Right cardiac atrium (tissue), 5 donors: Measurements from ENCODE around the gene VWA8. TPM values are rescaled to one million over a fixed set of nuclear protein-coding genes. Genes with fewer than 3 reads are reported as not detected.
A peak's percentile ranks its signal among the peaks of the same experiment; 100 is the strongest.

Experiments used
- ATAC-seq, 2 donors: fragments of 200-7000 bp; cut with Tn5 transposase; one replicate each; pipeline versions ENCODE4 v1.8.0 to v1.9.1; 2020; ENCODE audit warnings: moderate library complexity in 2 of 2, mild to moderate bottlenecking in 1 of 2
- DNase-seq, 3 donors: peaks; one replicate each; pipeline ENCODE4 v3.0.0-alpha.2; 2020
- H3K27ac ChIP-seq: one replicate; pipeline ENCODE4 v1.5.1; 2013; ENCODE audit warnings: mild to moderate bottlenecking, low read length, control low read depth, moderate library complexity
- H3K27me3 ChIP-seq: one replicate; pipeline ENCODE4 v1.6.1; 2013; ENCODE audit not compliant: control insufficient read depth, insufficient read depth
- H3K4me1 ChIP-seq: one replicate; pipeline ENCODE4 v1.6.1; 2013; ENCODE audit warnings: low read length; ENCODE audit not compliant: control insufficient read depth, insufficient read depth
- H3K4me3 ChIP-seq: one replicate; pipeline ENCODE4 v1.5.1; 2013; ENCODE audit warnings: low read length, control low read depth
- H3K9me3 ChIP-seq: one replicate; pipeline ENCODE4 v1.6.1; 2013; ENCODE audit warnings: low read length; ENCODE audit not compliant: control insufficient read depth
- WGBS: extraction: QIAGEN DNeasy Blood & Tissue Kit; methylation state at CpG from one replicate; pipeline ENCODE4 v1.1.7; 2013; 5-methylcytosine and 5-hydroxymethylcytosine counted together
- intact Hi-C, 4 donors: fragments of 100-400 bp; cut with DNase I; formaldehyde crosslinking; loops; one replicate each; pipeline versions ENCODE4 v1.11.0 to v1.14.0; 2022 to 2023
- polyA plus RNA-seq: library from polyadenylated mRNA; stranded (reverse); fragments of 200-250 nt; gene quantifications from one replicate; pipeline ENCODE4 v1.2.3, GENCODE V29; 2013
- total RNA-seq, 4 donors: library from RNA; stranded (reverse); fragmentation: NEBNext Ultra II Directional; extraction: Animal tissue kit (Norgen Biotek cat#: 25700); gene quantifications; one replicate each; pipeline ENCODE4 v1.2.1, GENCODE V29; 2021
- donor health status: healthy with polysubstance abuse.
- donor health status: DM: no; HTN: yes; CAD: no.
- donor health status: DM: no; HTN: no; CAD: no.
- donor health status: DM: no; HTN: yes; CAD: no; lungs with severe emphysema.
- donor health status: DM: yes; HTN: yes; CAD: no.

Gene VWA8
- total and polyA plus RNA-seq, 5 donors = 11.7 to 41.7 (median 34.0) TPM

DNA sequence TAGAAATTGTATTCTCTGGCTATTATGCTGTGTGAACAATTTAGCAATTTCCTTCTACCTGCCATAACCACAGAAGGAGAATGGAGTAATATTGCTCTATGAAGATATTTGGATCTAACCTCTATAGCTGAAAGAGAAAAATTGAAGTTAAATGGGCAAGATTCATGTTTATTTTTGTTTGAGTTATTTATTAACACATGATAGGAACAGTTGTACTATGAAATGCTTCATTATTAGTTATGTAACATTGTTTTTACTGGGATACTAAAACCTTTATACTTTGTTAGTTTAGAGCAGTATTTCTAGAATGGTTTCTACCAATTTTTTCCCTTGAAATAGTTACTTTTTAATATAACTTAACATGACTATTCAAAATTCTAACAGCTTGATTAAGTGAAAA lies 27.3 kb upstream of the VWA8 start:
- no peak overlapping the region for H3K27ac ChIP-seq
- ATAC-seq (no peak), DNase-seq (no peak)
- H3K27me3 ChIP-seq = no peaks in the 10 kb centered on the region
- no peaks in the 10 kb centered on the region for H3K9me3 ChIP-seq
- intact Hi-C loops = no loop called here
- no peaks in the 10 kb centered on the region for H3K4me1 ChIP-seq
- H3K4me3 ChIP-seq = no peak overlapping the region

DNA sequence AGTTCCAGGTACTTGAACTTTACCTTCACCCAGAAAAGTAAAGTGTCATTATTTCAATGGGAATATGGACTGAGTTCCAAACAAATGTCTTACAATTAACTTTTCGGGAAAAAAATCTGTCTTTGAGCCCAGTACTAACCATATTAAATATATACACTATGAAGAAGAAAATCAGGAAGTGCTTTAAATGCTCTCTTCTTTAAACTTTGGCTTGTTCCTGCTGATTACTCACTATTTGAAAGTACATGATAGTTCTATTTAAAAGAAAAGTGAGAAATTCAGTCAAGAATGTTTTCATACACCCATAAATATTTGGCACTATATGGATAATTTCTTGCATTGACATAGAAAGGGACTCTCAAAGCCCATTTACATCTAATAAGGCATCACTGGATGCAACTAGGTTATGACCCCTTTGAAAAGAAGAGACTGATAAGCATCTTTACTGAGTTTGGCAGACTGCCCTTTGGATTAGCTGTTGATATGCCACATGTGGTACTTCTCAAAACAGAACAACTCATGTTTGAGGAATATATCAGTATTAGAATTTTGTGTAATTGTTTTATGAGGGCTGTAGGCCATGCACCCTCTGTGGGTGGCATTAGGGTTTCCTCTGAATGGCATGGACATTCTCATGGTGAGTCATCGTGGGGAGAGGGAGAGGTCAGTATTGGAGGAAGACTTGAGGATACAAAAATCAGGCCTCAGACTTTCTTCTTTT lies 25.0 kb upstream of the VWA8 start:
- no peak overlapping the region for H3K4me3 ChIP-seq
- intact Hi-C loops = no loop called here
- no peaks in the 10 kb centered on the region for H3K27me3 ChIP-seq
- H3K4me1 ChIP-seq = no peaks in the 10 kb centered on the region
- no peak overlapping the region for H3K27ac ChIP-seq
- DNase-seq (no peak), ATAC-seq (no peak)
- WGBS = 89% methylated on average over 2 of the region's 2 CpGs
- no peaks in the 10 kb centered on the region for H3K9me3 ChIP-seq

DNA sequence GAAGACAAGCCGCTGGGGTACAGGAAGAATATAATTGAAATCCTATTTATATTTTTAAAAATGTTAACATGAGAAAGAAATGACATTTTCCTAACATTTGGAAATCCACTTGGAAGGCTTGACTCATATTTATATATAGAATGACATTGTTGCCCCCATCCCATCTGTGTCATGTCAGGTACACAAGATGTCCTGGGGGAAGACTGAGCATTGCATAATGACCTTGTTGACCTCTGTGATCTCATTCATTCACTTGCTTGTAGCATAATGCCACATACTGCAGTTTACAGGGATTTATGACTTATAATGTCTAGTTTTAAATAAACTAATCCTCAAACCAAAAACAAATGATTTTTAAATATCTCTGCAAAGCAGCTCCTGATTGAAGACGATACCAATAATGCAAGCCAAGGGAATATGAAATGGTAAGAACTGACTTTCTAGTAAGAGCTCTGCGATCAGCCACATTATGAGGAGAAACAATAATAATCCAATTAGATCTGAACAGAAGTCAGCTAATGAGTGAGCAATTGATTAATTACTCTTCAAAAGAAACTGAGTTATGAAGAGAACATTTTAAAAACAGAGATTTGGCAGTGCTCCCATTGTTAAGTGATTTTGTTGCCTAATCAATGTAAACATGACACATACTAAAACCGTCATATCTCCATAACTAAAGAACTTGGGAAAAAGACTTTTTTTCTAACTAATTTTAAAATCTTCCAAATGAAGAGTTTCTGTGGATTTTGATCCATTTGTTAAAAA lies 21.2 kb upstream of the VWA8 start:
- H3K4me3 ChIP-seq = no peak overlapping the region
- no peak overlapping the region for H3K27ac ChIP-seq
- 88% methylated on average over 4 of the region's 4 CpGs for WGBS
- ATAC-seq (no peak), DNase-seq (no peak)
- H3K27me3 ChIP-seq = no peaks in the 10 kb centered on the region
- intact Hi-C loops = no loop called here
- peaks cover 2% of the 10 kb centered on the region for H3K4me1 ChIP-seq
- H3K9me3 ChIP-seq = no peaks in the 10 kb centered on the region

DNA sequence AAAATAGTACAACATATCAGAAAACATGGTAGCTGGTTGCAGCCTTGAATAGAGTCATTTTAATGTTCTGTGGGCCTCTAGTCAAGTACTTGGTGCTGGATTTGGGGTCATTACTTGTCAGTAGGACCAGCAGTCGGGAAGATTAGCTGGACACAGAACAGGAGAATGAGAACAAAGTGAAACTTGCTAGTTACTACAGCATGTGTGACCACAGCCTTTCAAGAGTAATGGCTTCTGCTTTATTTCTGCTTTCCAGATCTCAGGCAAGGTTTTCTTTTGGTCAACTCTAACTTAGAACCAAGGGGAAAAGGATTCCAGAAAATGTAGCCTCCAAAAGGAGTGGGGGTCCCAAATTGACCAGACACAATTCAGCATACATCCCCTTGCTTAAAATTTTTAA lies 17.1 kb upstream of the VWA8 start:
- Histone ChIP-seq H3K4me3 (no peak overlapping the region), H3K9me3 (no peaks in the 10 kb centered on the region), H3K27ac (no peak overlapping the region), H3K27me3 (no peaks in the 10 kb centered on the region), H3K4me1 (peaks cover 2% of the 10 kb centered on the region)
- intact Hi-C loops = no loop called here
- ATAC-seq (no peak), DNase-seq (no peak)
- WGBS = 54% methylated on average over 1 of the region's 1 CpG

DNA sequence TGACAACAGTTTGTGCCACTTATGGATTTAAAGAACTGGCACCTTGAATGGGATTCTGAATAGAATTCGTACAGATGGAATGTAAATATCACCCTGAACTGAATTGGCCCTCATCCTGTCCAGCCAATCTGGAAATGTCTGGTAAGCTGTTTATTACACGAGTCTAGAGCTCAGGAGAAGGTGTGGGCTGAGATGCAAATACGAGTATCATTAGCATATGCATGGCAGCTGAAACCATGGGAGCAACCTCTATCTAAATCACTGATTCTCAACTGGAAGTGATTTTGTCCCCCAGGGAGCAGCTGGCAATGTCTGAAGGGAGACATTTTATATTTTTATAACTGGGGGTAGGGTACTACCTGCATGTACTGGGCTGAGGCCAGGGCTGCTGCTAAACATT lies 15.6 kb upstream of the VWA8 start:
- intact Hi-C loops = no loop called here
- peaks cover 2% of the 10 kb centered on the region for H3K4me1 ChIP-seq
- H3K27me3 ChIP-seq = no peaks in the 10 kb centered on the region
- no peak overlapping the region for H3K27ac ChIP-seq
- WGBS = 58% methylated on average over 3 of the region's 3 CpGs
- no peaks in the 10 kb centered on the region for H3K9me3 ChIP-seq
- DNase-seq (no peak), ATAC-seq (no peak)
- H3K4me3 ChIP-seq = no peak overlapping the region

DNA sequence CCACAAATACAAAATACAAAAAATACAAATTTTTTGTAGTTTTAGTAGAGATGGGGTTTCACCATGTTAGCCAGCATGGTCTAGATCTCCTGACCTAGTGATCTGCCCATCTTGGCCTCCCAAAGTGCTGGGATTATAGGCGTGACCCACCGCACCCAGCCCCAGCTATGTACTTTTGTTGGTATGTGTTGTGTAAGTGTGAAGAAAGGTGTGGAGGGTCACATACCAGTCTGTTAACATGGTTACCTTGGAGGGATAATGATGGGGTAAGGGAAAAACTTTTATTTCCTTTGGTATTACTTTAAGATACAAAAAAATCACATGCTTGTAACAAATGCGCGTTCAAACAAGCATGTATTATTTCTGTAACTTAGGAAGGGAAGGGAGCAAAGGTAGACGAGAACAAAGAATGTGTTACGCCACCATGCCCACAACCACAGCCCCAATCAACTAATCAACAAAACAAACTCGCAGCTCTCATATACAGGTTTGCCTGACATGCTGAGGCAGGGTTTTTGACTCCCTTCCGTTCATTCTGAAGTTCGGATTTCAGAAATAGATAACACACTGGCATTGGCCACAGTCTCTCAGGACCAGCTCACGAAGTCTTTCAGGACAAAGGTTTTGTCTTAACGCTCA lies 13.5 kb upstream of the VWA8 start:
- Histone ChIP-seq H3K9me3 (no peaks in the 10 kb centered on the region), H3K4me3 (no peak overlapping the region), H3K4me1 (peaks cover 2% of the 10 kb centered on the region), H3K27ac (no peak overlapping the region), H3K27me3 (no peaks in the 10 kb centered on the region)
- no peak for ATAC-seq
- intact Hi-C loops = no loop called here
- no peak for DNase-seq
- WGBS = 90% methylated on average over 11 of the region's 11 CpGs

DNA sequence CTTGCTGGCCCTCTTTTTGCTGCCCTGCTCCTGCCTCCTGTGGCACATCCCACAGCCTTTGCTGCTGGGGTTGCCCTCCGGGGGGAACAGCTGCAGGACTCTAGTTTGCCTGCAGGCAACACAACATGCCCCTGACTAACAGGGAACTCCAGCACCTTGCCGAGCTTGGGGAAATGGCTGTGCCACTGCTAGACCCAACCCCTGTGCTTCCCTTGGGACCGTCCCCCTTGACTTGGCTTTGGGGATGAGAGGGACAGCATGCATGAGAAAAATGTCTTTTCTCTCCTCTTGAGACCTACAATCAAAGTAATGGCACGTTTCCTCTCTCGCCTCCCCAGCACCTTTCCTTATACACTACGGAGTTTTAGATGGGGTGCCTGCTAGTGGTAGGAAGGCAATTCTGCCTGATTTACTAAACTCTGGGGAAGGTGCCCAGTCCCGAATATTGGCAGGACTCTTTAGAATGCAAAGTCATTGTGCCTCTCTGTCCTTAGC lies 12.4 kb upstream of the VWA8 start:
- WGBS = 50% methylated on average over 7 of the region's 7 CpGs
- Histone ChIP-seq H3K27me3 (no peaks in the 10 kb centered on the region), H3K9me3 (no peaks in the 10 kb centered on the region), H3K27ac (no peak overlapping the region), H3K4me3 (no peak overlapping the region), H3K4me1 (peaks cover 2% of the 10 kb centered on the region)
- peak in 1 of 3 donors; percentile 28 for DNase-seq
- ATAC-seq = peak in 1 of 2 donors; percentile 73
- intact Hi-C loops = no loop called here

DNA sequence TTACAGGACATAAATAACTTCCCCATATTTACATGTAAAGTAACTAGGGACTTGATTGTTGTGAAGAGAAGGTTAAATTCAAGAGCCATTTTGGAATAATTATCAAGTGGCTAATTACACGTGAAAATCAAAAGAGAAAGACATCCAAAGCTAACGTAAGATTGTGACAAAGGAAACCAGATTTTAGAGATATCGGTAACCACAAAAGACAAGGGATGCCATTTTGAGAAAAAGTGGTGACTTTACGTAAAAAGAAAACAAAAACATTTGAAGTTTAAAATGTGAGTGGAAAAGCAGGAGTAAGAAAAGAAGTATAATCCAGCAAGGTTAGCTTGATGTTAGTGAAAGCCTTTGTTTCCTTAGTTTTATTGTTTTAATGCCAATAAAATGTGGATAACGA lies 10.9 kb upstream of the VWA8 start:
- intact Hi-C loops = no loop called here
- Histone ChIP-seq H3K27me3 (no peaks in the 10 kb centered on the region), H3K4me3 (no peak overlapping the region), H3K4me1 (no peaks in the 10 kb centered on the region), H3K27ac (no peak overlapping the region), H3K9me3 (no peaks in the 10 kb centered on the region)
- 83% methylated on average over 5 of the region's 5 CpGs for WGBS
- ATAC-seq (no peak), DNase-seq (no peak)

DNA sequence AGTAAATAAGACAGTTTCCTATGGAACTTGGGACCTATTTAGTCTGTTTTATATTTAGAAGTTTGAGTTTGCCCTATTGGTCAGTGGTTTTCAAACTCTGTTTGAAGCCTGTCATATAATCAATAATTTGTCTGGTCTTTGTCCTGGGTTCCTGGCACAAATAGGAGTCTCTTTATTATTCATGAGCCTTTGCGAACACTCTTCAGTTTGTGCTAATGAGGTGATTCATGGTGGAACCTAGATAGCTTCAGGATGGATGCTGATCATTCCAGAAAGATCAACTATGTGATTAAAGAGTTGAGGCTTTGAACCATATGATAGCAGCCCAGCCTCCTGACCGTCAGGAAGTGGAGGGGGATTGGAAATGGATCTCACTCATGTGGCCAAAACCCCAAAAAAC lies 10.0 kb upstream of the VWA8 start:
- intact Hi-C loops = no loop called here
- ATAC-seq (no peak), DNase-seq (no peak)
- no peaks in the 10 kb centered on the region for H3K27me3 ChIP-seq
- H3K4me1 ChIP-seq = no peaks in the 10 kb centered on the region
- no peak overlapping the region for H3K27ac ChIP-seq
- H3K4me3 ChIP-seq = no peak overlapping the region
- H3K9me3 ChIP-seq = no peaks in the 10 kb centered on the region
- WGBS = 88% methylated on average over 2 of the region's 2 CpGs

DNA sequence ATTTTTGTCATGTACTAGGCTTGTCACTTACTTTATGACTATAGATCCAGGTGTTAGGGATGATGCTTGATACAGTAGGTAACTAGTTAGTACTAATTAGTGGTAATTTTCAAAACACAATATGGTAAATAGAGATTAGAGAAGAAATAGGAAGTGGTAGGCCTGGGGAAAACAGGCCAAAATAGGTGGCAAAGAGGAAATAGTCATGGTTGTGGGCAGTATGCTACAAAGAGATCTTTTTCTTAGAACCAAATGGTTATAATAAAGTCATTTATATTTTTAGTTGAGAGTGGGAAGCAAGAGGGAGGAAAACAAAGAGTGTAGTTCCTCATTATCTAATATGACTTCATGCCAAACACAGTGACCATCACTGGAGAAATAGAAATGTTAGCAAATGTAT lies 9.1 kb upstream of the VWA8 start:
- DNase-seq (no peak), ATAC-seq (no peak)
- H3K27me3 ChIP-seq = no peaks in the 10 kb centered on the region
- H3K4me3 ChIP-seq = no peak overlapping the region
- intact Hi-C loops = no loop called here
- no peak overlapping the region for H3K27ac ChIP-seq
- no peaks in the 10 kb centered on the region for H3K4me1 ChIP-seq
- H3K9me3 ChIP-seq = no peaks in the 10 kb centered on the region

DNA sequence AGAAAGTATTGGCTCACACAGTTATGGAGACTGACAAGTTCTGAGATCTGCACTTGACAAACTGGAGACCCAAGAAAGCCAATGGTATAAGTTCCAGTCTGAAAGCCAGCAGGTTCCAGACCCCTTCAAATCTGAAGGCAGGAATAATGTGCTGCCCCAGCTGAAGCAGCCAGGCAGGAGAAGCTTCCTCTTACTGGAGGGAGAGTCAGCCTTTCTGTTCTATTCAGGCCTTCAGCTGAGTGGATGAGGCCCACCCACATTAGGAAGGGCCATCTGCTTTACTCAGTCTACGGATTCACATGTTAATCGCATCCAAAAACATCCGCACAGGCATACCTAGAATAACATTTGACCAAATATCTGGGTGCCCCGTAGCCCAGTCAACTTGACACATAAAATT lies 8.2 kb upstream of the VWA8 start:
- ATAC-seq = no peak
- H3K27me3 ChIP-seq = no peaks in the 10 kb centered on the region
- DNase-seq = no peak
- no peaks in the 10 kb centered on the region for H3K4me1 ChIP-seq
- no peak overlapping the region for H3K4me3 ChIP-seq
- H3K9me3 ChIP-seq = no peaks in the 10 kb centered on the region
- WGBS = 98% methylated on average over 4 of the region's 4 CpGs
- intact Hi-C loops = no loop called here
- H3K27ac ChIP-seq = no peak overlapping the region
